HepG2 (cell line): ENCODE measurements around the gene VDAC1. TPM values are rescaled to one million over a fixed set of nuclear protein-coding genes. Genes with fewer than 3 reads are reported as not detected.

Experiments
- ATAC-seq: fragments of 200-7000 bp; cut with Tn5 transposase; 3 replicates; pipeline ENCODE4 v1.9.1; 2020; ENCODE audit warnings: mild to moderate bottlenecking, moderate library complexity
- BruUV-seq: library from RNA; stranded (reverse); fragments of 400-500 nt; replicated peaks from 2 replicates; lab custom pipeline; 2021; lab: Mats Ljungman, UMichigan
- CTCF ChIA-PET: fragments of 300-600 bp; formaldehyde crosslinking; extraction: SDS; loops from one replicate; lab custom pipeline; 2021; ENCODE audit warnings: low total read pairs, inconsistent platforms, low intra/inter-chr PET ratio; lab: Yijun Ruan, JAX
- POLR2A ChIA-PET: fragments of 350-600 bp; sonication (Branson Sonifier 250); formaldehyde crosslinking; loops from one replicate; lab custom pipeline; 2020; ENCODE audit warnings: antibody characterized with exemption, inconsistent platforms; lab: Yijun Ruan, JAX
- DNase-seq: peaks from one replicate; pipeline ENCODE4 v3.0.0-alpha.2; 2015; ENCODE audit warnings: low spot score
- FAIRE-seq: peaks from 3 replicates; lab custom pipeline; 2011; peaks lifted over from hg19 to GRCh38; lab: Jason Lieb, UNC
- H2AFZ ChIP-seq: one replicate; pipeline ENCODE4 v1.6.1; 2011; ENCODE audit warnings: low read length, inconsistent platforms
- H3K27ac ChIP-seq: fragments of 300-600 bp; 3 replicates; pipeline ENCODE4 v1.8.0; 2011; ENCODE audit warnings: mixed run types, mild to moderate bottlenecking, mixed read lengths, low read length, inconsistent platforms; ENCODE audit not compliant: insufficient read depth; ENCODE audit errors: extremely low read length
- H3K27me3 ChIP-seq, 2 experiments: fragments of 200-600 bp in 1 of 2; 2 replicates in 1 of 2; 3 replicates in 1 of 2; pipeline versions ENCODE4 v1.6.0 to v1.8.0; 2011; ENCODE audit warnings: low read length in 2 of 2, mild to moderate bottlenecking in 2 of 2, moderate library complexity in 2 of 2, inconsistent platforms in 1 of 2; ENCODE audit not compliant: insufficient read depth in 2 of 2, control insufficient read depth in 1 of 2
- H3K36me3 ChIP-seq, 2 experiments: fragments of 200-600 bp in 1 of 2; replicated peaks in 1 of 2; 2 replicates in 1 of 2; 3 replicates in 1 of 2; pipeline versions ENCODE4 v1.5.1 to v1.8.0; 2011; ENCODE audit warnings: low read length in 2 of 2, inconsistent platforms in 1 of 2; ENCODE audit not compliant: insufficient read depth in 2 of 2, control insufficient read depth in 1 of 2
- H3K4me1 ChIP-seq: 2 replicates; pipeline ENCODE4 v1.5.1; 2012; ENCODE audit warnings: low read length, inconsistent platforms; ENCODE audit not compliant: insufficient read depth
- H3K4me2 ChIP-seq: 2 replicates; pipeline ENCODE4 v1.6.0; 2011; ENCODE audit warnings: low read depth, low read length, inconsistent platforms
- H3K4me3 ChIP-seq, 3 experiments: fragments of 200-600 bp in 1 of 3; sonication (generic), shearing (Covaris generic) in 1 of 3; replicated peaks in 1 of 3; 2 replicates each; pipeline ENCODE4 v1.5.1; 2011 to 2016; ENCODE audit warnings: low read length in 3 of 3, inconsistent platforms in 2 of 3, low read depth in 2 of 3, mild to moderate bottlenecking in 2 of 3, control low read depth in 1 of 3, mixed read lengths in 1 of 3; ENCODE audit not compliant: insufficient read depth in 1 of 3
- H3K79me2 ChIP-seq: one replicate; pipeline ENCODE4 v1.6.1; 2011; ENCODE audit warnings: low read length, inconsistent platforms; ENCODE audit not compliant: insufficient read depth
- H3K9ac ChIP-seq: 2 replicates; pipeline ENCODE4 v1.6.0; 2011; ENCODE audit warnings: mild to moderate bottlenecking, low read depth, low read length, inconsistent platforms; ENCODE audit not compliant: insufficient read depth
- H3K9me3 ChIP-seq: 2 replicates; pipeline ENCODE4 v1.5.1; 2012; ENCODE audit warnings: mild to moderate bottlenecking, low read length
- H4K20me1 ChIP-seq: 2 replicates; pipeline ENCODE4 v1.6.0; 2011; ENCODE audit warnings: inconsistent platforms, mild to moderate bottlenecking, low read length, moderate library complexity; ENCODE audit not compliant: insufficient read depth
- ARID2 ChIP-seq: sonication (generic); formaldehyde crosslinking; IDR thresholded peaks from 2 replicates; pipeline ENCODE4 v1.8.1; 2022; ENCODE audit warnings: mild to moderate bottlenecking, missing genetic modification reagents, borderline replicate concordance
- GMEB1 ChIP-seq: sonication (generic); formaldehyde crosslinking; IDR thresholded peaks from 2 replicates; pipeline ENCODE4 v1.5.1; 2020; ENCODE audit warnings: missing genetic modification reagents, mild to moderate bottlenecking, borderline replicate concordance
- SAFB2 ChIP-seq: sonication (generic); formaldehyde crosslinking; IDR thresholded peaks from 2 replicates; pipeline ENCODE4 v1.5.1; 2020; ENCODE audit warnings: missing genetic modification reagents, low read depth, mild to moderate bottlenecking, borderline replicate concordance
- SMAD3 ChIP-seq: sonication (generic); formaldehyde crosslinking; IDR thresholded peaks from 2 replicates; pipeline ENCODE4 v1.4.0; 2020; ENCODE audit warnings: missing genetic modification reagents
- U2AF1 ChIP-seq: fragments of 200-400 bp; formaldehyde crosslinking; optimal IDR thresholded peaks from 2 replicates; pipeline ENCODE3; 2017; ENCODE audit warnings: mild to moderate bottlenecking, low read depth, low read length
- ZFYVE20 ChIP-seq: sonication (generic); formaldehyde crosslinking; IDR thresholded peaks from 2 replicates; pipeline ENCODE4 v1.8.0; 2023; ENCODE audit warnings: low read depth, mild to moderate bottlenecking, moderate library complexity, missing genetic modification reagents, borderline replicate concordance
- ZNF17 ChIP-seq: sonication (generic); formaldehyde crosslinking; IDR thresholded peaks from 2 replicates; pipeline ENCODE4 v1.5.0; 2020; ENCODE audit warnings: mild to moderate bottlenecking, missing genetic modification reagents
- ZNF550 ChIP-seq: sonication (generic); formaldehyde crosslinking; IDR thresholded peaks from 2 replicates; pipeline ENCODE4 v1.4.0; 2020; ENCODE audit warnings: mild to moderate bottlenecking, missing genetic modification reagents, borderline replicate concordance
- ZNF577 ChIP-seq: sonication (generic); formaldehyde crosslinking; IDR thresholded peaks from 2 replicates; pipeline ENCODE4 v1.4.0; 2020; ENCODE audit warnings: mild to moderate bottlenecking, low read depth, missing genetic modification reagents, borderline replicate concordance
- ZNF605 ChIP-seq: sonication (generic); formaldehyde crosslinking; IDR thresholded peaks from 2 replicates; pipeline ENCODE4 v1.8.0; 2022; ENCODE audit warnings: mild to moderate bottlenecking, missing genetic modification reagents
- ZNF891 ChIP-seq: sonication (generic); formaldehyde crosslinking; IDR thresholded peaks from 2 replicates; pipeline ENCODE4 v1.5.0; 2020; ENCODE audit warnings: mild to moderate bottlenecking, missing genetic modification reagents
- WGBS: methylation state at CpG from one replicate; pipeline ENCODE4 v1.1.6; 2017; ENCODE audit warnings: low lambda C conversion rate; 5-methylcytosine and 5-hydroxymethylcytosine counted together
- in situ Hi-C: cut with HindIII; loops from 2 replicates; pipeline ENCODE4 v1.10.0; 2017; ENCODE audit warnings: low pct_unique_long_range_greater_than_20kb; ENCODE audit not compliant: extremely low pct_ligation_motif_present
- intact Hi-C: fragments of 100-400 bp; cut with micrococcal nuclease; formaldehyde crosslinking; loops from one replicate; pipeline ENCODE4 v1.10.0; 2022; ENCODE audit not compliant: unreplicated experiment
- polyA plus RNA-seq, 8 experiments: library from polyadenylated mRNA; depleted of rRNA in 3 of 8; stranded (reverse) in 7 of 8; unstranded in 1 of 8; fragments of >200 nt; fragmentation: Illumina TruSeq in 4 of 8; extraction: Trizol in 4 of 8; gene quantifications; 2 replicates each; pipeline versions ENCODE4 v1.2.1 to v1.2.3, GENCODE V29; 2011 to 2016; ENCODE audit warnings: low read depth in 4 of 8, missing spikeins in 1 of 8, mixed read lengths in 1 of 8; ENCODE audit not compliant: insufficient read depth in 1 of 8
- total RNA-seq, 5 experiments: library from RNA; depleted of rRNA; stranded (reverse); fragments of >200 nt; fragmentation: Illumina TruSeq; extraction: Trizol; gene quantifications; 2 replicates each; pipeline ENCODE4 v1.2.3, GENCODE V29; 2016; ENCODE audit warnings: low read depth in 1 of 5

VDAC1 gene
- total and polyA plus RNA-seq, 2 of the 13 experiments (the other 11 are each of a cell fraction or from before 2014, with no cell fraction given): 112 to 380 TPM

GRCh38 chr5:134028496-134028895, 23.7 kb upstream of the VDAC1 start (continued):
- TF ChIP-seq GMEB1 (CRISPR knock-in tag) (no peak), ZNF605 (CRISPR knock-in tag) (no peak), ZNF550 (CRISPR knock-in tag) (no peak), SAFB2 (no peak)
- TF ChIP-seq, all 625 proteins: peak for 0

GRCh38 chr5:134027288-134027615, 22.5 kb upstream of the VDAC1 start:
- Histone ChIP-seq H3K4me1 (peaks cover 9% of the 10 kb centered on the region; the same call in 1 of the 2 replicates), H3K27me3 (no peaks in the 10 kb centered on the region), H3K36me3 (no peaks in the 10 kb centered on the region), H2AFZ (no peak overlapping the region), H4K20me1 (no peaks in the 10 kb centered on the region), H3K79me2 (no peaks in the 10 kb centered on the region), H3K27ac (no peak overlapping the region), H3K9ac (no peak overlapping the region), H3K4me2 (no peak overlapping the region), H3K9me3 (no peaks in the 10 kb centered on the region), H3K4me3 (no peak overlapping the region)
- ATAC-seq (no peak), FAIRE-seq (no peak), DNase-seq (no peak)
- BruUV-seq: no TSS peak
- intact Hi-C loops: no loop called here
- TF ChIP-seq ARID2: no peak
- TF ChIP-seq ZNF17 (CRISPR knock-in tag): no peak
- TF ChIP-seq SMAD3: no peak
- no peak for TF ChIP-seq ZFYVE20 (CRISPR knock-in tag)
- TF ChIP-seq U2AF1: no peak
- no peak for TF ChIP-seq GMEB1 (CRISPR knock-in tag)
- no peak for TF ChIP-seq ZNF891
- TF ChIP-seq ZNF577 (CRISPR knock-in tag): no peak
- in situ Hi-C loops: no loop called here
- POLR2A ChIA-PET: interaction anchor here (1.3 to 1.4 kb wide), 2 partner anchors 9 to 12 kb away, joined by 6 to 13 read pairs; no protein-coding TSS in a partner anchor
- WGBS: 79% methylated on average over 5 of the region's 5 CpGs
- CTCF ChIA-PET: interaction anchor here (1.0 to 4.3 kb wide), 5 partner anchors 11 to 119 kb away, joined by 3 to 47 read pairs (median 4); no protein-coding TSS in a partner anchor
